Endothelial cell of umbilical vein (primary cell): ENCODE measurements around the gene SPDYE4. TPM values are rescaled to one million over a fixed set of nuclear protein-coding genes. Genes with fewer than 3 reads are reported as not detected.

Source experiments
- BruUV-seq: library from RNA; stranded (reverse); fragments of 400-500 nt; replicated peaks from 2 replicates; lab custom pipeline; 2021; lab: Mats Ljungman, UMichigan
- CTCF ChIA-PET: fragments of 300-600, 350-600 bp; sonication (Branson Sonifier 250); formaldehyde crosslinking; loops from one replicate; lab custom pipeline; 2021; ENCODE audit warnings: antibody characterized with exemption, inconsistent platforms; lab: Charles Lee
- POLR2A ChIA-PET: fragments of 300-600, 350-600 bp; sonication (Branson Sonifier 250); formaldehyde crosslinking; loops from one replicate; lab custom pipeline; 2021; ENCODE audit warnings: antibody characterized with exemption, inconsistent platforms; lab: Charles Lee
- DNase-seq: peaks from one replicate; pipeline ENCODE4 v3.0.0-alpha.2; 2011; ENCODE audit warnings: low read depth, low spot score
- FAIRE-seq: peaks from 2 replicates; lab custom pipeline; 2011; peaks lifted over from hg19 to GRCh38; lab: Jason Lieb, UNC
- H2AFZ ChIP-seq: 2 replicates; pipeline ENCODE4 v1.6.0; 2012; ENCODE audit warnings: low read depth, low read length, control low read depth, inconsistent platforms
- H3K27ac ChIP-seq: 2 replicates; pipeline ENCODE4 v1.5.1; 2011; ENCODE audit warnings: low read depth, mild to moderate bottlenecking, control low read depth, low read length, moderate library complexity; ENCODE audit not compliant: insufficient read depth
- H3K27me3 ChIP-seq, 2 experiments: 2 replicates each; pipeline versions ENCODE4 v1.6.0 to v1.6.1; 2011; ENCODE audit warnings: low read length in 2 of 2, mixed read lengths in 1 of 2; ENCODE audit not compliant: control insufficient read depth in 2 of 2, insufficient read depth in 2 of 2
- H3K36me3 ChIP-seq, 2 experiments: 2 replicates in 1 of 2; 3 replicates in 1 of 2; pipeline ENCODE4 v1.5.1; 2011; ENCODE audit warnings: low read length in 2 of 2, mild to moderate bottlenecking in 1 of 2, moderate library complexity in 1 of 2; ENCODE audit not compliant: control insufficient read depth in 2 of 2, insufficient read depth in 2 of 2; ENCODE audit errors: extremely low read depth in 1 of 2
- H3K4me1 ChIP-seq: 3 replicates; pipeline ENCODE4 v1.5.1; 2011; ENCODE audit warnings: mild to moderate bottlenecking, low read length; ENCODE audit not compliant: control insufficient read depth, insufficient read depth; ENCODE audit errors: extremely low read depth
- H3K4me2 ChIP-seq: 2 replicates; pipeline ENCODE4 v1.6.1; 2011; ENCODE audit warnings: low read length, control low read depth, mixed read lengths; ENCODE audit not compliant: insufficient read depth
- H3K4me3 ChIP-seq, 3 experiments: fragments of 200-600 bp in 1 of 3; sonication (generic), shearing (Covaris generic) in 1 of 3; replicated peaks in 1 of 3; 2 replicates each; pipeline ENCODE4 v1.5.1; 2011 to 2016; ENCODE audit warnings: control low read depth in 3 of 3, low read length in 3 of 3, mild to moderate bottlenecking in 2 of 3, inconsistent platforms in 1 of 3, low read depth in 1 of 3, moderate library complexity in 1 of 3; ENCODE audit not compliant: insufficient read depth in 1 of 3
- H3K79me2 ChIP-seq: 2 replicates; pipeline ENCODE4 v1.6.0; 2012; ENCODE audit warnings: low read length, inconsistent platforms; ENCODE audit not compliant: control insufficient read depth, insufficient read depth
- H3K9ac ChIP-seq: replicated peaks from 2 replicates; pipeline ENCODE3; 2011; ENCODE audit warnings: low read length, control low read depth; ENCODE audit not compliant: insufficient read depth; ENCODE audit errors: extremely low read depth
- H3K9me1 ChIP-seq: replicated peaks from 3 replicates; pipeline ENCODE4 v1.6.0; 2011; ENCODE audit warnings: mild to moderate bottlenecking, low read length; ENCODE audit not compliant: control insufficient read depth, insufficient read depth; ENCODE audit errors: extremely low read depth
- H3K9me3 ChIP-seq: replicated peaks from 2 replicates; pipeline ENCODE4 v1.5.1; 2012; ENCODE audit warnings: low read length, inconsistent platforms; ENCODE audit not compliant: control insufficient read depth, insufficient read depth
- H4K20me1 ChIP-seq: replicated peaks from 2 replicates; pipeline ENCODE3; 2011; ENCODE audit warnings: mild to moderate bottlenecking, low read length; ENCODE audit not compliant: control insufficient read depth, insufficient read depth; ENCODE audit errors: extremely low read depth
- EZH2 ChIP-seq: IDR thresholded peaks from 2 replicates; pipeline ENCODE4 v1.6.1; 2012; ENCODE audit warnings: borderline replicate concordance, low read depth, mild to moderate bottlenecking, moderate library complexity, low read length, inconsistent platforms; ENCODE audit not compliant: severe bottlenecking
- GATA2 ChIP-seq: IDR thresholded peaks from 2 replicates; pipeline ENCODE4 v1.7.0; 2011; ENCODE audit warnings: low read depth, mild to moderate bottlenecking, moderate library complexity, mixed read lengths, low read length; ENCODE audit not compliant: insufficient read length, insufficient read depth
- JUN ChIP-seq: IDR thresholded peaks from 2 replicates; pipeline ENCODE4 v1.6.1; 2011; ENCODE audit warnings: borderline replicate concordance, low read depth; ENCODE audit not compliant: insufficient read length, insufficient read depth
- MYC ChIP-seq: IDR thresholded peaks from one replicate; pipeline ENCODE4 v1.6.1; 2011; ENCODE audit warnings: mild to moderate bottlenecking, low read depth, low read length
- POLR2A ChIP-seq: IDR thresholded peaks from 2 replicates; pipeline ENCODE4 v1.6.1; 2012; ENCODE audit warnings: low read depth, mild to moderate bottlenecking, control low read depth, low read length
- POLR2AphosphoS5 ChIP-seq: IDR thresholded peaks from 2 replicates; pipeline ENCODE4 v1.6.1; 2012; ENCODE audit warnings: low read depth, mild to moderate bottlenecking, control low read depth, low read length, moderate library complexity; ENCODE audit not compliant: insufficient read depth
- dilution Hi-C: fragments of 300-500 bp; cut with MboI; formaldehyde crosslinking; loops from one replicate; pipeline ENCODE4 v1.15.0; 2019; ENCODE audit warnings: low sequenced_read_pairs; ENCODE audit not compliant: extremely low pct_ligation_motif_present
- intact Hi-C: fragments of 100-400 bp; cut with micrococcal nuclease; formaldehyde crosslinking; loops from one replicate; pipeline ENCODE4 v1.10.0; 2022
- polyA plus RNA-seq, 4 experiments: library from polyadenylated mRNA; depleted of rRNA in 3 of 4; stranded (reverse) in 3 of 4; unstranded in 1 of 4; fragments of >200 nt; gene quantifications; 2 replicates each; pipeline versions ENCODE4 v1.2.1 to v1.2.3, GENCODE V29; 2011 to 2012; ENCODE audit warnings: missing spikeins in 1 of 4
- total RNA-seq: library from RNA; stranded (reverse); gene quantifications from 2 replicates; pipeline ENCODE4 v1.2.3, GENCODE V29; 2021
- TF ChIP-seq, protein P1 (sequence below), 2 donors: IDR thresholded peaks; 1 replicate in 1 of 2; 2 replicates in 1 of 2; pipeline ENCODE4 v1.5.1; 2011; ENCODE audit warnings: low read length in 2 of 2, mild to moderate bottlenecking in 2 of 2, moderate library complexity in 2 of 2, control low read depth in 1 of 2, inconsistent platforms in 1 of 2, low read depth in 1 of 2; ENCODE audit not compliant: insufficient read depth in 1 of 2; ENCODE audit errors: extremely low read depth in 1 of 2
- TF ChIP-seq, protein P2 (sequence below): IDR thresholded peaks from 2 replicates; pipeline ENCODE4 v1.6.1; 2011; ENCODE audit not compliant: insufficient read depth, insufficient read length

The SPDYE4 gene
- total and polyA plus RNA-seq, 2 donors (not counting 3 experiments of a cell fraction or from before 2014, with no cell fraction given), result not detected

DNA sequence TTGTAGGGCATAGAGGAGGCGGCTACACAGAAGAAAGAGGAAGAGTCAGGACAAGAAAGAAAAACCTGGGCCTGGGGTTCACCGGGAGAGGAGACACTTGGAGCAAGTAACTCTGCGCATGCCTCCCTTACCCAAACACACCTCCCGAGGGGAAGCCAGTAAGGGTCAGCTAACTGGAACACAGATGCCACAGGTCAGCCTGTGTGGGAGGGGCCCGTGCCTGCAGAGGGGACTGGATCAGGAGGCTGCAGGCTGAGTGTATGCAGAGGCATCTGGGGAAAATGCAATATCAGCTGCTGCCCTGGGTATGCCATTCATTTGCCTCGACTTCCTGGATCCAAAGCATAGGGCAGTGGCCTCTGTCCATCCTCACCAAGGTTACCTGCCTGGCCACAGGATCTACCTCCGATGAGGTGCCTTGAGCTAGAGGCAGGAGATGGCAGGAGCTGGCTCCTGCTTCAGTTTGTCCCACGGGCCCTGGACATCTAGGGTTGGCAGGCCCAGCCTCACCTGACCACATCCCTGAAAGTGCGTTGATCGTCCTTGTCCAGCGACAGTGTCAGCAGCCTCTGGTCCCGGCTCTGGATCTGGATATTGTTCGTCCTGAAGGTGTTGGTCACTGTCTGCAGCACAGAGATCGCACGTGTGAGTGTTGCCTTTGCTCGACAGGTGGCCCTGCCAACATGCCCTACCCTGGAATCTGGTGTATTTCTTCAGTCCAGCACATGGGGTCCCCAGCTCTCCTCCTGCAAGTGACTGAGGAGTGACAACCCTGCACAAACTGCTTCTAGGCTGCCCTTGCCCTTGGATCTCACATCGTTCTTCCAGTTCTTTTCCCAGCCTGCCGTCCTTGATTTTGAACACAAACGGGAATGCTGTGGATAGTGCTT is 45.4 kb upstream of the SPDYE4 start:
- dilution Hi-C loops, result no loop called here
- POLR2A ChIA-PET, result no interaction called here

More for the DNA sequence above, 45.4 kb upstream of the SPDYE4 start:
- Histone ChIP-seq H3K4me3 (no peak overlapping the region), H4K20me1 (no peaks in the 10 kb centered on the region), H3K4me2 (no peak overlapping the region), H3K27ac (no peak overlapping the region), H3K36me3 (no peaks in the 10 kb centered on the region), H3K27me3 (peaks cover 0 to 2% of the 10 kb centered on the region in 2 experiments), H3K9me3 (no peaks in the 10 kb centered on the region), H3K9ac (no peak overlapping the region), H3K79me2 (no peaks in the 10 kb centered on the region), H3K9me1 (no peaks in the 10 kb centered on the region), H3K4me1 (no peaks in the 10 kb centered on the region), H2AFZ (no peak overlapping the region)
- FAIRE-seq, result no peak
- TF ChIP-seq EZH2 (no peak), JUN (no peak), MYC (no peak), POLR2A (no peak), POLR2AphosphoS5 (no peak), GATA2 (no peak)
- TF ChIP-seq, protein P1, sequence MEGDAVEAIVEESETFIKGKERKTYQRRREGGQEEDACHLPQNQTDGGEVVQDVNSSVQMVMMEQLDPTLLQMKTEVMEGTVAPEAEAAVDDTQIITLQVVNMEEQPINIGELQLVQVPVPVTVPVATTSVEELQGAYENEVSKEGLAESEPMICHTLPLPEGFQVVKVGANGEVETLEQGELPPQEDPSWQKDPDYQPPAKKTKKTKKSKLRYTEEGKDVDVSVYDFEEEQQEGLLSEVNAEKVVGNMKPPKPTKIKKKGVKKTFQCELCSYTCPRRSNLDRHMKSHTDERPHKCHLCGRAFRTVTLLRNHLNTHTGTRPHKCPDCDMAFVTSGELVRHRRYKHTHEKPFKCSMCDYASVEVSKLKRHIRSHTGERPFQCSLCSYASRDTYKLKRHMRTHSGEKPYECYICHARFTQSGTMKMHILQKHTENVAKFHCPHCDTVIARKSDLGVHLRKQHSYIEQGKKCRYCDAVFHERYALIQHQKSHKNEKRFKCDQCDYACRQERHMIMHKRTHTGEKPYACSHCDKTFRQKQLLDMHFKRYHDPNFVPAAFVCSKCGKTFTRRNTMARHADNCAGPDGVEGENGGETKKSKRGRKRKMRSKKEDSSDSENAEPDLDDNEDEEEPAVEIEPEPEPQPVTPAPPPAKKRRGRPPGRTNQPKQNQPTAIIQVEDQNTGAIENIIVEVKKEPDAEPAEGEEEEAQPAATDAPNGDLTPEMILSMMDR (IDR thresholded peaks at IDR 0.05; ENCODE audit: extremely low read depth in 1 of 2, insufficient read depth in 1 of 2, low read depth in 1 of 2, low read length in 2 of 2), result no peak
- TF ChIP-seq, protein P2, sequence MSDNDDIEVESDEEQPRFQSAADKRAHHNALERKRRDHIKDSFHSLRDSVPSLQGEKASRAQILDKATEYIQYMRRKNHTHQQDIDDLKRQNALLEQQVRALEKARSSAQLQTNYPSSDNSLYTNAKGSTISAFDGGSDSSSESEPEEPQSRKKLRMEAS, result no peak
- CTCF ChIA-PET, result interaction anchor here (1.1 to 1.3 kb wide), 2 partner anchors 18 to 92 kb away, joined by 3 to 6 read pairs; no protein-coding TSS in a partner anchor
- intact Hi-C loops, result no loop called here
- DNase-seq, result no peak
- BruUV-seq, result no TSS peak
